HG02610 (cell line): Measurements from ENCODE around the gene SBK2.

Experiments used
- ATAC-seq: cut with Tn5 transposase; IDR thresholded peaks from one replicate; pipeline ENCODE4 v1.9.1; 2021; ENCODE audit warnings: mild to moderate bottlenecking, moderate library complexity; ENCODE audit not compliant: unreplicated experiment

Gene SBK2

DNA sequence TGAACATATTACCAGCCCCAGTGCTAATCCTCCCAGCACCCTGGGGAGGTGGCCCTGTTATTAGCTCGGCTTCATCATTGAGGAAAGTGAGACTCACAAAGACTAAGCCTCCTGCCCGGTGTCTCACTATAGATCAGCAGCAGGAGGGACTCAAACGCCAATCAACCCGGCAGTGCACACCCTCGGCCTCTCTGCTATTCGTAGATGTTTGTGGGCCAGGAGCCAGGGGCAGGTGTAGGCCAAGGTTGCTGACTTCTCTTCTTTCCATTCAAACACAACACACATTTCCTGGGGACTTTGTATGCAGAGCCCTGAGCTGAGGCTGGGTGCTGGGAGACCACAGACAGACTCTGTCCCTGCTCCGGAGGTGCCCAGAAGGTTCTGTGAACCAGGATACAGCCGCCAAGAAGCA is 17.8 kb upstream of the SBK2 start:
- no peak for ATAC-seq

DNA sequence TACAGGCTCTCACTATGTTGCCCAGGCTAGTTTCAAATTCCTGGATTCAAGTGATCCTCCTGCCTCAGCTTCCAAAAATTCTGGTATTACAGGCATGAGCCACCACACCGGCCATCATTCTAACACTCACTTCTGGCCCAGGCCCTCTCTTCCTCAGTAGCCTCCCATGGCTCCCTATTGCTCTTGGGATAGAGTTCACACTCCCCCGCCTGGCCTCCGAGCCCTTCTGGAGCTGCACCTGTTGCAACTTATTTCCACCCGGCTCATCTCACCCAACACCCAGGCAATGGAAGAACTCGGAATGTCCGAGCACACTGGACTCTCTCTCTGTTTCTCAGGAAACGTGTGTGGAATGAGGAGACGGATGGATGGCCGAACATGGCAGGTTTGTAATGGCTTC is 17.4 kb upstream of the SBK2 start:
- no peak for ATAC-seq

DNA sequence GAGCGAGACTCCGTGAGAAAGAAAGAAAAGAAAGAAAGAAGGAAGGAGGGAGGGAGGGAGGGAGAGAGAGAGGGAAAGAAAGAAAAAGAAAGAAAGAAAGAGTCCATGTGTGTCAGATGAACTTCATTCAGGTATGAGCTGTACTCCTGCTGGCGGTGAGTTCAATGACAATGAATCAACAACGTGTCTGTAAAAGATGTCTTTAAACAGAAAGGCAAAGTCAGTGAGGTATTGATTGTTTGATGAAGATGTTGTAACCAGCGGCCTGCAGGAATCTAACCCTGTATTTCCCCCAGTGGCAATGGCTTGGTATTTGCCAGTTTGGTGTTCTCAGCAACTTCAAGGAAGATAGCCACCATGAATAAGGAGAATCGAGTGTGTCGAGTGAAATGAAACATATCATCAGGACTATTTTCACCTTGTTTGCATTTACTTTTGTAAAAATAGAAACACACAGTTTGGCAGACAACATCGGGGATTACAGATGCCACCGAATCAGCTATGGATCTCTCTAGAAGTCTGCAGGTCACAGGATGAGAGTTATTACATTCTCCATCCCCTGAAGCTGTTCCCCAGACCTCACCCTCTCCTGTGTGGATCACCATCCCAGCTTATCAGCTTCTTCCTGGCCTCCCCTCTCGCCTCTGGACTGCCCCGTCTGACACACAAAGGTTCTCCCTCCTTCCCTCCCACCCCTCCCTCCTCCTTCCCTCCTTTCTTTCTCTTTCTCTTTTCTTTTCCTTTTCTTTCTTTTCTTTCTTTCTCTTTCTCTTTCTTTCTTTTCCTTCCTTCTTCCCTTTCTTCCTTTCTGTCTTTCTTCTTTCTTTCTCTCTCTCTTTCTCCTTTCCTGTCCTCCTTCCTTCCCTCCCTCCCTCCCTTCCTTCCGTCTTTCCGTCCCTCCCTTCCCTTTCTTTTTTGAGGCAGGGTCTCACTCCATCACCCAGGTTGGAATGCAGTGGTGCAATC is 16.6 kb upstream of the SBK2 start:
- no peak for ATAC-seq

DNA sequence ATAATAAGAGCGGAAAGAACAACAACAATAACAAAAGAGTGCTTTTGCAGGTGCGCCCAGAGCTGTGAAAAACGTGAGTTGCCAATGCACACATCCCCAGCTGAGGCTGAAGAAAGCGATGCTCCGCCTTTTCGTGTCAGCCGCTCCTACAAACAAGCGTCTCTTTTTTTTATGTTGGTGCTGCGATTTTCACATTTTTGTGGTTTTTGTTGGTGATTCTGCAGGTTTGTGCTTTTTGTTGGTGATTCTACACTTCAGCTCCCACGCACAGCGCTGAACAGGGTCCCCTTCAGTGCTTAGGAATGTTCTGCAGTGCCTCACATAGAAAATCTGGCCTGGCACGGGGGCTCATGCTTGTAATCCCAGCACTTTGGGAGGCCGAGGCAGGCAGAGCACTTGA is 15.7 kb upstream of the SBK2 start:
- no peak for ATAC-seq

DNA sequence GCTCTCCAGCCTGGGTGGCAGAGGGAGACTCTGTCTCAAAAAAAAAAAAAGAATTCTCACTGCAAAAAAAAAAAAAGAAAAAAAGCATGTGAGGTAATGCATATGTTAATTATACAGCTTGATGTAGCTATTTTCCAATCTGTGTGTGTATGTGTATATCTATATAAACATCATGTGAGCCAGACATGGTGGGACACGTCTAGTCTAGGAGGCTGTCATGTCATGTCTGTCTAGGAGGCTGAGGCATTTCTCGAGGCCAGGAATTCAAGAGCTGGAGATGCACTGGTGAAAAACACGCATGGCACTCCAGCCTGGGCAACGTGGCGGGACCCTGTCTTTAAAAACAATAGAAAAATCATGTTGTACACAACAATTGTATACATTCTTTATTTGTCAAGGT is 15.3 kb upstream of the SBK2 start:
- ATAC-seq = no peak

DNA sequence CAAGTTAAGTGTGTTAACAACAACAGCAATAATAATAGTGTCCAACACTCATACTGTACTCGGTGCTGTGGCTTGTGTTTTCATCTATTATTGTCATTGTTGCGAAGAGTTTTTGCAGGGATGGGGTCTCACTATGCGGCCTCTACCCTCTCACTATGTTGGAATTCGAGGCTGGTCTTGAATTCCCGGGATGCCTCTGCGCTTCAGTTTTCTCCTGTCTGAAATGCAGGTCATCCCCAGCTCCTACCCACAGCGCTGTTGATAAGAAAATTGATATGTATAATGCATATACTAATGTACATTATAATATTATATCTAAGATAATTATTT is 13.4 kb upstream of the SBK2 start:
- ATAC-seq = no peak

DNA sequence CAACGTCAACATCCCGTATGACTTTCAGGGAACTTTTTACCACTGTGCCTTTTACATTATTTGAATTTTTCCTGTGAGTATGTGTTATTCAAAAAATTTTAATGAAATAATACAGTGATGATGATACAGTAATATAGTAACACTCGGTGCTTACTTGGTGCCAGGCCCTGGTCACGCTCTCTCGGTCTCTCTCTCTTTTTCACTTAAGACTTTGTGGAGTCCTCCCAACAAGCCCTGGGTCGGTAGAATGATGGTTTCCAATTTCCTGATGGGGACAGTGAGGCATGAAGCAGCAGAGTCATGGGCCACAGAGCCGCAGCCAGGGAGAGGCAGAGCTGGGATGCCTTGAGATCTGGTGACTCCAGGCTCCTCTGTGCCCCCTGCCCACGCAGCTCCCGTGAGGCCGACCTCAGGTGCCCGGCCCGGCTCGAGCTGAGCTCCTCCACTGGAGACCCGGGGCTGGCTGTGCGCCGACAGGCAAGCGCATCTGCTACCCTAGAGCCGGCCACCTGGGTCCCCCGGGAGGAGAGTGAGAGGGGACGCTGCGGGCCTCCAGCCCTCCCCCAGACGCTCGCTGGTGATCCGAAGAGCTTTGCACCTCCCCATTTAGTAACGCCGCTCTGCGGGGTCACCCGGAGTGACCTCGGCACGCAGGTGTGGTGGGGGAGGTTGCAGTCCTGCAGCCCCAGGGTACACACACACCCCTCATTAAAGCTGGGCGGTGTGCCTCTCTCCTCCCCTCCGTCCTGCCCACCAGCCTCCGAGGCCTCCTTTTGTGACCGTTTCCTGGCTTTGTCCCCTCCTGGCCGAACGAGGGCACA is 12.8 kb upstream of the SBK2 start:
- ATAC-seq = no peak

DNA sequence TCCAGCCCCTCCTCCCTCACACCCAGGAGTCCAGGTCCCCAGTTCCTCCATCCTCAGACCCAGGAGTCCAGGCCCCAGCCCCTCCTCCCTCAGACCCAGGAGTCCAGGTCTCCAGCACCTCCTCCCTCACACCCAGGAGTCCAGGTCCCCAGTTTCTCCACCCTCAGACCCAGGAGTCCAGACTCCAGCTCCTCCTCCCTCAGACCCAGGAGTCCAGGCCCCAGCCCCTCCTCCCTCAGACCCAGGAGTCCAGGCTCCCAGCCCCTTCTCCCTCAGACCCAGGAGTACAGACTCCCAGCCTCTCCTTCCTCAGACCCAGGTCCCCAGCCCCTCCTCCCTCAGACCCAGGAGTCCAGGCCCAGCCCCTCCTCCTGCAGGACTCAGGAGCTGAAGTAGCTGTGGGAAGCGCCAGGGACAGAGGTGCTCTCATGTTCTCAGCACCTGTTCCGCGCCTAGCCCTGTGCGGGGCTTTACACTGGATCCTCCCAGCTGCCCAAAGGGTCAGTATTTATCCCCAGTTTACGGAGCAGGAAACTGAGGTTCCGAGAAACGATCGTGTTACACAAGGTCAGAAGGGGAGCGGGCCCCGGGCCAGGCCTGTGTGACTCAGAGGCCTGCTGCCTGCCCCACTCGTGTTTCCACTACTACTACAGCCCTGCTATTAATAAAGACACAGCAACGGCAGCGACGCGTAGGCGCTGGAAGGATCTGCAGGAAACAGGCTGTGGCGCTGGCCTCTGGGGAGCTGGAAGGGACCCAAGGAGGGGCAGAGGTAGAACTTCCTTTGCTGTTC is 10.1 kb upstream of the SBK2 start:
- no peak for ATAC-seq

DNA sequence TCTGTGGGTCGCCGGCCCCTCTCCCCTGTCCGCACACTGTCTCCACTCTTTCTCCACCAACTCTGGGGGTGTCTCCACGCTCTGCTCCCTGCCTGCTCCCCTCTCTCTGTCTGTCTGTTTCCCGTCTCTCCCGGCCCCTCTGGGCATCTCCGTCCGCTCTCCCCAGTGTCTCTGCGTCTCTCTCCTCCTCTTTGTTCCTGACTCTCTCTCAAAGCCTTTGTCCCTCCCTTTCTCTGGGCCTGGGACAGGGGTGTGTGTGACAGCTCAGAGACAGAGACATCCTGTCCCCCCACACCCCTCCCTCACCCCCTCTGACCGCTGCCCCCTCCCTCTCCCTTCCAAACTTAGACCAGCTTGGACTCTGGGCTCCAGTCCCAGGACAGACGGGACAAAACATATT is 9.1 kb upstream of the SBK2 start:
- ATAC-seq = no peak

DNA sequence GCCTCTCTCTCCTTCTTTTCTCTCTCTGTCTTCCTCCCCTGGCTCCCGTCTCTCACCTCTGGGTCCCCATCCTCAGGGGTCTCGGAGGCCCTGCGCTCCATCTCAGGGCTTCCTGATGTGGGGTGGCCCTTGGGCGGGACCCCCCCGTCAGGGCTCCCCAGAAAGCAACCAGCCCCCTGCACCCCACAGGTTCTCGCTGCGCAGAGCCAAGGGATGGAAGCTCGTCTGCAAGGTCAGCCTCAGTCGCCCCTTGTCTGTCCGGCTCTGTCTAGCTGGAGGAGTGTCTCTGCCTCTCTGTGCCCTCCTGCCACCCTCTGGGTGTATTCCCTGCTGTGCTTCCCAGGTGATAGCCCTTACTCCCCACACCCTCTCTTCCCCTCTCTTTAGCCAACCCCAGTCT is 8.5 kb upstream of the SBK2 start, which contains the start of gene SBK3:
Gene SBK3 (minus strand): TSS at position 101 of the 400 bp plus-strand sequence. CDS start 0 bp downstream, at position 101.
- ATAC-seq = no peak

DNA sequence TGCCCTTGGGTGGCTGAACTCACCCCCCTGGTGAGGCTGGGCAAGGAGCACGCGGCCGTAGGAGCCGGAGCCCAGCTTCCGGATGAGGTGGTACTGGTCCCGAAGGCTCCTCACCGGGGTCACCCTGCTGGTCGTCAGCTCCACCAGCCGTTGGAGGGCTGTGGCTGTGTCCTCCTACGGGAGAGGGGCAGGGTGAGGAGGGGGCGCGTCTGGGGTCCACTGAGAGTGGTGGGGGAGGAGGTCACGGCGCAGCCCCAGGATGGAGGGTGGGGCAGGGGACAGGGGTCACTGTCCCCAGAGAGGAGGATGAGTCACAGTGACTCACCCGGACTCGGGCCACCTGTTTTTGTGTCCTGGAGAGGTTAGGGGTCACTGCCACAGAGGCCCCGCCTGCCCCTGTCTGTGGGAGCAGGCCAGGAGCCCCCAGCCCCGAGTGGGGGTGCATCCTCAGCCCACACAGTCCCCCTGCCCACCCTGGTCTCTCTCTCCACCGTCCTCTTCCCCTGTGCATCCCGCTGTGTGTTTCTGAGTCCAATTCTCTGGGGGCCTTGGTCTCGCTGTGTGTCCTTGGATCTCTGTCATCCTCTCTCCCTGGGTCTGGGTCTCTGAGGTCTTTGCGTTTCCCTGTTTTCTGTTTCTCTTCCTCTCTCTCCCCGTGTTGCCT is 8.0 kb upstream of the SBK2 start:
- ATAC-seq = no peak

DNA sequence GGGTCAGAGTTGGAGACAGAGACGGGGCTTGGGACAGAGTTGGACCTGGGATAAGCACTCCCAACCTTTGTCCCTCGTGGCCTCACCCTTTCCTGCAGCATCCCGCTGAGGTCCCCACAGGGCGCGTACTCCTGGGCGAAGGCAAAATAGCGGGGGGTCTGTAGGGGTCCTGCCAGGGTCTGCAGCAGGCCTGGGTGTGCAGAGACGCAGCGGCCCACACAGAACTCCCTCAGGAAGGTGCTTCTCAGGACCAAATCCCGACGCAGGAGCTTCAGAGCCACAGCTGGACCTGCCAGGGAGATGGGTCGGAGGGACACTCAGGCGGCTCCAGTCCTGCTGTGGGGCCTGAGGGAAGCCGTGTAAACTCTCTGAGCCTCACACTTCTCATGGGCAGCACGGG is 7.1 kb upstream of the SBK2 start:
- ATAC-seq = no peak

DNA sequence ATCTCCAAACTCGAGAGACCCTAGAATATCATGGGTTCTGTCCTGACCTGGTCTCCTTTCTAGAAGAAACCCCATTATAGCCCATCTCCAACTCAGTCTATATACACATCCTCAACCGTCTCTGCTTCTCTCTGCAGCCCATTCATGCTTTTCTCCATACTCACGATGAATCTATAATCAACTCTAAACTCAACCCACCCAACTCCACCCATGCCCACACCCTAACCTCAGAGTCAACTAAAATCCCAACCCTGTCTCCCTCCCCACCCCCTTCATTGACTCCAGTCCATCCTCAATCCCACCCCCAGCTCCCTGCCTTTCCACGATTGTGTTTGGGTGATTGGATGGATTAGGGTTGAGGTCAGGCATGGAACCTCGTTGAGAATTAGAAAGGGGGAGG is 6.6 kb upstream of the SBK2 start:
- no peak for ATAC-seq

DNA sequence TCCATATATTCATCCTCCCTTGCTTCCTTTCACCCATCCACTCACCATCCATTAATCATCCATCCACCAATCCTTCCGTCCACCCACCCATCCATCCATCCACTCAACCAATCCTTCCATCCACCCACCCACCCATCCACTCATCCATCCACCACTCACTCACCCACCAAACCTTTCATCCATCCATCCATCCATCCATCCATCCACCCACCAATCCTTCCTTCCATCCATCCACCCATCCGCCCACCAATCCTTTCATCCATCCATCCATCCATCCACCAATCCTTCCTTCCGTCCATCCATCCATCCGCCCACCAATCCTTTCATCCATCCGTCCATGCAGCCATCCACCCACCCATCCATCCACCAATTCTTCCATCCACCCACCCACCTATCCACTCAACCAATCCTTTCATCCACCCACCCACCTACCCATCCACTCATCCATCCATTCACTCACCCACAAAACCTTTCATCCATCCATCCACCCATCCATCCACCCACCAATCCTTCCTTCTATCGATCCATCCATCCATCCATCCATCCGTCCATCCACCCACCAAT is 5.4 kb upstream of the SBK2 start:
- no peak for ATAC-seq

DNA sequence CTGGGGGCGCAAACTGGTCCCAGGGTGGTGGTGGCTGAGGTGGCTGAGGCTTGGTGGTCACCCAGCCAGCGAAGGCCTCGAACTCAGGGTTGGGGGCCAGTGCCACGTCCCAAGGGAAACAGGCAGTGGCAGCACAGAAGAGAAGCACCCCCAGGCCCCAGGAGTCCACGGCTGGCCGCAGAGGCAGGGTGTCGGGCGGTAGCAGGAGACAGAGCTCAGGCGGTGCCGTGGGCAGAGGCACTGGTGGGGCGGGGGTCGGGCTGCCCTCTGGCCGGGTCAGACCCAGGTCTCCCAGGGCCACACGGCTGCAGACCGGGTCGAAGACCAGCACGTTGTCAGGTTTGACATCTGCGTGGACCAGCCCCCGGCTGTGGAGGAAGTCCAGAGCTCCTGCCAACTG is 4.2 kb upstream of the SBK2 start:
- ATAC-seq = no peak

DNA sequence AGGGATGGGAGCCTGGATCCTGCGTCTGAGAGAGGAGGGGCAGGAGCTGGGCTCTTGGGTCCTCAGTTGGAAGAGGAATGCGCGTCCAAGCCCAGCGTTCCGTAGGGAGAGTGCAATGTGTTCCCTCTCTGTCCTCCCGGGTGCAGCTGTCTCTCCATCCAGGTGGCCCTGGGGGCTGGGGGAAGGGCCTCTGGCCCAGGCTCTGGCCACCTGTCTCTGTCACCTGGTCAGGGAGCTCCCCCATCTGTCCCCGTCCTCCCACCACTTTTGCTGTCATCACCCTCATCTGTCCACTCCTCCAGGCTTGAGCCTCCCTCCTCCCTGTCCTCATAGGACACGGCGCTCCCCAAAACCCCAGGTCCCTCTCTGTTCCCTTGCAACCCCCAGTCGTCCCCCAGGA is 3.7 kb upstream of the SBK2 start:
- ATAC-seq = no peak

DNA sequence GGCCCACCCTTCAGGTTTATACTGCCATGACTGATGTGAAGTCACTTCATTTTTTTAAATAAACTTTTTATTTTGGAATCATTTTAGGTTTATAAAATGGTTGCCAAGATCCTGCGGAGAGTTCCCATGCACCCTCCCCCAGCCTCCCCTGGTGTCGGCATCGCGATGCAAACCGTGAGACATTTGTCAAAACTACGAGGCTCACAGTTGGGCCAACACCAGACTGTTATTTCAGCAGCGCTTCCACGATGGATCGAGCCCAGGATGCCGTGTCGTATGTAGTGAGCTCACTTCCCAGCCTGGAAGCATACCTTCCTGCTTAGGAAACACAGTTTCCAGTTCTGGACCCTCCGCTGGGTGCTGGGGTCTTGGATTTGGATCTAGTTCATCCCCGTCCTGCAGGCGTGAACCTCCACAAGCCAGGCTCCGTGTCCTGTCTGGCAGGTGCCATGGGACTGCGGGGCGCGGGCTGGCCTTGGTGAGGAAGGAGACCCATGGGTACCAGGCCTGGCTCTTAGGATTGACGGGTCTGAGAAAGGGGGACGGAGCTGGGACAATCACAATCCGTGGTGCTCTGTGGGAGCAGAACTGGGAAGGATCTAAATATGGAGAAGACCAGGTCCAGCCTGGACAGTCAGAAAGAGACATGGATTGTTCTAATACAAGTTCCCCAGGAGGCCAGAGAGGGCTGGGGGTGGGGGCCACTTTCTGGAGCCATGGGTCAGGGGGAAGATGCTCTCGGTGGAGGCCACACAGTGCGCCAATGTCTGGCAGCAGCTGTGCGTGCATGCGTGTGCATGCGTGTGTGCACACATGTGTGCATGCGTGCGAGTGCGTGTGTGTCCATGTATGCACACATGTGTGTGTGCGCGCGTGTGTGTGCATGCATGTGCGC is 2.4 kb upstream of the SBK2 start:
- no peak for ATAC-seq

DNA sequence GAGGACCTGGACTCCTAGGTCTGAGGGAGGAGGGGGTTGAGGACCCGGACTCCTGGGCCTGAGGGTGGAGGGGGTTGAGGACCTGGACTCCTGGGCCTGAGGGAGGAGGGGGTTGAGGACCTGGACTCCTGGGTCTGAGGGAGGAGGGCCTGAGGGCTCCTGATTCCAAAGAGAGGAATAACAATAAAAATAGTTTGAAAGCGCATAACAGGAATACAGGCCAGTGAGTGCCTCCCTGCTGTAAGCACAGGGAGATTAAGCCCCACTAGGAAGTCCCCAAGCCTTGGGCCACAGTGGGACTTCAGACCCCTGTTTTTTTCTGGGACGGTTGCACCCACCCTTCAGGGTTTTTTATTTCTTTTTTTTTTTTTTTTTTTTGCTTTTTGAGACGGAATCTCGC is 1.2 kb upstream of the SBK2 start:
- no peak for ATAC-seq

DNA sequence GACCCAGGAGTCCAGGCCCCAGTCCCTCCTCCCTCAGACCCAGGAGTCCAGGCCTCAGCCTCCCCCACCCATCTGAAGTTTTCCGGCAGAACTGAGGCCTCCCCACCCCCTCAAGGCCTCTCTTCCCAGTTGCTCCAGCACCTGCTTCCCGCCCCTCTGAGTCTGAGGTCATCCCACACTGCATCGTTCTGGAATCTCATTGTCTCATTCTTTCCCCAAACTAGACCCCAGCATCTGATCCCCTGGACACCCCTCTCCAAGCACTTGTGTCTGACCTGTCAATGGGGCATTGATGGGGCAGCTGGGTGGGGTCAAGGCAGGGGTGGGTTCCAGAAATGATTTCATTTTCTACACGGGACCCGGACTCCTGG is 793 bp upstream of the SBK2 start:
- no peak for ATAC-seq

DNA sequence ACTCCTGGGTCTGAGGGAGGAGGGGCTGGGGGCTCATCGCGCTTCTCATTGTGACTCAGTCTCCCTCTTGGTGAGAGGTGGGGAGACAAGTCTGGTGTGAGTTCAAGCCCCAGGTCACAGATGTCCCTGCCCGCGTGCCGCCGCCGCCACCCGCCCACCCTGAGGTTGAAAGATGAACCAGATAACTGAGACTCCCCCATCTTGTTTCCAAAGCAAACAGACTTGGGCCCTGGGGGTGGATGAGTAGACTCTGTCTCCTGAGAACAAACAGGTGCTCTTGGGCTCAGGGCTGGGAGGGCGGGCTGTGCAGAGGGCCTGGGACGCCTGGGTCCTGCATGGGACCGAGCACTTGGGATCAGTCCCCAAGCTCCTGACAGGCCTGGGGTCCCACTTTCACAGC is 567 bp downstream of the SBK2 start:
- ATAC-seq = no peak
